ENCODE data around the gene MMEL1. TPM values are rescaled to one million over a fixed set of nuclear protein-coding genes. Genes with fewer than 3 reads are reported as not detected.

Gene MMEL1
- total RNA-seq, 2 experiments from 2014 or later: 0.58 TPM; not detected in 1

GRCh38 chr1:2541619-2542245 lies 91.1 kb downstream of the MMEL1 start:
- H3K9me3 Mint-ChIP-seq (ENCODE audit: low read depth): no peaks in the 10 kb centered on the region
- H3K27me3 Mint-ChIP-seq: peaks cover 22% of the 10 kb centered on the region
- H3K4me1 Mint-ChIP-seq: peaks cover 3% of the 10 kb centered on the region
- H3K4me3 Mint-ChIP-seq: no peak overlapping the region
- DNase-seq (no peak), ATAC-seq (no peak)
- H3K36me3 Mint-ChIP-seq: no peaks in the 10 kb centered on the region
- CTCF ChIA-PET: interaction anchor here (0.6 to 1.2 kb wide), 3 partner anchors 16 to 346 kb away, joined by 3 to 5 read pairs (median 3); partner anchors contain the start of gene PANK4
- H3K27ac Mint-ChIP-seq: no peak overlapping the region

- no peak for ATAC-seq
- no peak overlapping the region for H3K27ac Mint-ChIP-seq
- CTCF ChIA-PET: interaction anchor here (0.6 to 1.8 kb wide), 5 partner anchors 10 to 884 kb away, joined by 3 read pairs; partner anchors contain the start of gene PANK4
- H3K4me3 Mint-ChIP-seq: no peak overlapping the region
- H3K4me1 Mint-ChIP-seq: peaks cover 3% of the 10 kb centered on the region
- peaks cover 26% of the 10 kb centered on the region for H3K27me3 Mint-ChIP-seq
- H3K36me3 Mint-ChIP-seq: no peaks in the 10 kb centered on the region
- no peaks in the 10 kb centered on the region for H3K9me3 Mint-ChIP-seq (ENCODE audit: low read depth)
- DNase-seq: no peak
Measured at GRCh38 chr1:2540816-2541492, 91.9 kb downstream of the MMEL1 start.

Other genes with a start within 250 kb of the MMEL1 start
- 1 to 10 TPM; 8.0 to 8.5 TPM for gene MORN1, start 241.5 kb downstream of the MMEL1 start, total RNA-seq
- 100 to 1,000 TPM; 146 to 174 TPM for gene RER1, start 241.2 kb downstream of the MMEL1 start, total RNA-seq
- gene PEX10, start 220.5 kb downstream of the MMEL1 start, total RNA-seq: 10 to 100 TPM in 1 of 2 experiments, 1 to 10 TPM in 1; 8.7 to 12.3 TPM
- gene PLCH2, start 156.7 kb downstream of the MMEL1 start, total RNA-seq: 10 to 100 TPM in 1 of 2 experiments, 1 to 10 TPM in 1; 6.5 to 13.5 TPM
- 10 to 100 TPM; 72.2 to 91.2 TPM for gene PANK4, start 106.4 kb downstream of the MMEL1 start, total RNA-seq
- gene HES5, start 102.8 kb downstream of the MMEL1 start, total RNA-seq: not detected
- gene TNFRSF14, start 76.6 kb downstream of the MMEL1 start, total RNA-seq: 100 to 1,000 TPM; 106 to 111 TPM
- 10 to 100 TPM; 22.4 to 26.2 TPM for gene PRXL2B, start 46.2 kb downstream of the MMEL1 start, total RNA-seq
- gene TTC34, start 168.7 kb upstream of the MMEL1 start, total RNA-seq: 1 to 10 TPM; 1.1 TPM

Data from activated CD8-positive, alpha-beta memory T cell treated with anti-CD3 and anti-CD28 coated beads, Interleukin-2, amount 10 ng/mL, durations not matched to agents 7 days and 5 days (primary cell).